GM23338 (cell line): ENCODE measurements around the gene RSRC1. TPM values are rescaled to one million over a fixed set of nuclear protein-coding genes. Genes with fewer than 3 reads are reported as not detected.

Source experiments
- ATAC-seq: fragments of 200-7000 bp; cut with Tn5 transposase; 3 replicates; pipeline ENCODE4 v1.9.1; 2020
- DNase-seq: peaks from one replicate; pipeline ENCODE4 v3.0.0-alpha.2; 2015; ENCODE audit warnings: low spot score
- H2AFZ ChIP-seq: fragments of 200-600 bp; sonication (generic); 2 replicates; pipeline ENCODE4 v1.8.0; 2016; ENCODE audit warnings: antibody characterized with exemption, mild to moderate bottlenecking, moderate library complexity
- H3F3A ChIP-seq: fragments of 200-600 bp; sonication (generic); replicated peaks from 2 replicates; pipeline ENCODE4 v1.8.0; 2017; ENCODE audit warnings: antibody characterized with exemption, mixed run types, low read depth
- H3K27ac ChIP-seq: fragments of 200-600 bp; sonication (generic); 2 replicates; pipeline ENCODE4 v1.6.1; 2016; ENCODE audit warnings: low read depth
- H3K27me3 ChIP-seq: fragments of 200-600 bp; sonication (generic); 2 replicates; pipeline ENCODE4 v1.8.0; 2016; ENCODE audit warnings: mild to moderate bottlenecking, mixed run types, moderate library complexity; ENCODE audit not compliant: insufficient read depth
- H3K36me3 ChIP-seq: fragments of 200-600 bp; sonication (generic); 2 replicates; pipeline ENCODE4 v1.8.0; 2016; ENCODE audit warnings: mild to moderate bottlenecking; ENCODE audit not compliant: insufficient read depth
- H3K4me1 ChIP-seq: fragments of 200-600 bp; sonication (generic); 2 replicates; pipeline ENCODE4 v1.8.0; 2016; ENCODE audit warnings: mild to moderate bottlenecking, moderate library complexity; ENCODE audit not compliant: insufficient read depth
- H3K4me2 ChIP-seq: fragments of 200-600 bp; sonication (generic); 2 replicates; pipeline ENCODE4 v1.7.1; 2017; ENCODE audit warnings: mixed run types
- H3K4me3 ChIP-seq: fragments of 200-600 bp; sonication (generic); 2 replicates; pipeline ENCODE4 v1.6.1; 2016; ENCODE audit warnings: mixed run types
- H3K79me2 ChIP-seq: fragments of 200-600 bp; sonication (generic); replicated peaks from 2 replicates; pipeline ENCODE4 v1.8.0; 2017; ENCODE audit warnings: mild to moderate bottlenecking; ENCODE audit not compliant: insufficient read depth
- H3K9me2 ChIP-seq: fragments of 200-600 bp; sonication (generic); 2 replicates; pipeline ENCODE4 v1.8.0; 2017; ENCODE audit not compliant: insufficient read depth
- H4K20me1 ChIP-seq: fragments of 200-600 bp; sonication (generic); replicated peaks from 2 replicates; pipeline ENCODE4 v1.8.0; 2017; ENCODE audit warnings: mild to moderate bottlenecking; ENCODE audit not compliant: insufficient read depth
- H3K27ac Mint-ChIP-seq: 2 replicates; pipeline ENCODE4 v1.8.0; 2020; ENCODE audit warnings: inconsistent platforms, mild to moderate bottlenecking, moderate library complexity, mixed read lengths
- H3K27me3 Mint-ChIP-seq: 3 replicates; pipeline ENCODE4 v1.8.0; 2022; ENCODE audit warnings: low read depth, mild to moderate bottlenecking, moderate library complexity, mixed read lengths, inconsistent platforms; ENCODE audit not compliant: insufficient read depth, poor library complexity
- H3K36me3 Mint-ChIP-seq: 3 replicates; pipeline ENCODE4 v1.8.0; 2021; ENCODE audit warnings: low read depth, mild to moderate bottlenecking, inconsistent platforms, moderate library complexity, mixed read lengths
- H3K4me1 Mint-ChIP-seq: 3 replicates; pipeline ENCODE4 v1.8.0; 2020; ENCODE audit warnings: mild to moderate bottlenecking, inconsistent platforms, mixed read lengths
- H3K4me3 Mint-ChIP-seq: 3 replicates; pipeline ENCODE4 v1.8.0; 2021; ENCODE audit warnings: moderate library complexity, mild to moderate bottlenecking, inconsistent platforms, mixed read lengths
- H3K9me3 Mint-ChIP-seq: 3 replicates; pipeline ENCODE4 v1.8.0; 2020; ENCODE audit warnings: moderate library complexity, mild to moderate bottlenecking, inconsistent platforms, mixed read lengths
- CREB1 ChIP-seq: fragments of 250-450 bp; sonication (Bioruptor Pico); IDR thresholded peaks from 2 replicates; pipeline ENCODE4 v1.5.0; 2020; ENCODE audit warnings: low read depth, mild to moderate bottlenecking, moderate library complexity
- EZH2phosphoT487 ChIP-seq: fragments of 200-600 bp; sonication (generic); IDR thresholded peaks from one replicate; pipeline ENCODE4 v1.8.1; 2018; ENCODE audit warnings: antibody characterized with exemption; ENCODE audit not compliant: unreplicated experiment
- JUNB ChIP-seq: IDR thresholded peaks from one replicate; pipeline ENCODE4 v1.6.1; 2016; ENCODE audit warnings: antibody characterized with exemption; ENCODE audit not compliant: unreplicated experiment
- NANOG ChIP-seq: IDR thresholded peaks from 2 replicates; pipeline ENCODE4 v1.6.1; 2016; ENCODE audit warnings: antibody characterized with exemption, borderline replicate concordance
- POLR2AphosphoS5 ChIP-seq: IDR thresholded peaks from 2 replicates; pipeline ENCODE4 v1.6.1; 2016; ENCODE audit warnings: antibody characterized with exemption, low read depth
- STAT1 ChIP-seq: IDR thresholded peaks from one replicate; pipeline ENCODE4 v1.6.1; 2016; ENCODE audit warnings: antibody characterized with exemption; ENCODE audit not compliant: unreplicated experiment
- ZNF331 ChIP-seq: fragments of 250-450 bp; sonication (Bioruptor Pico); IDR thresholded peaks from 2 replicates; pipeline ENCODE4 v1.5.0; 2020; ENCODE audit warnings: low read depth, mild to moderate bottlenecking, moderate library complexity
- ZNF462 ChIP-seq: fragments of 250-450 bp; sonication (Bioruptor Pico); IDR thresholded peaks from 2 replicates; pipeline ENCODE4 v1.5.0; 2020; ENCODE audit warnings: mild to moderate bottlenecking, moderate library complexity
- polyA plus RNA-seq: library from polyadenylated mRNA; unstranded; fragments of >200 nt; fragmentation: Nextera tagmentation; extraction: Ambion mirVana; gene quantifications from 2 replicates; pipeline ENCODE4 v1.2.1, GENCODE V29; 2016
- total RNA-seq: library from RNA; depleted of rRNA; stranded (reverse); fragments of >200 nt; shearing (Covaris generic); gene quantifications from 2 replicates; pipeline ENCODE4 v1.2.3, GENCODE V29; 2014
- TF ChIP-seq, protein P1 (sequence below): IDR thresholded peaks from 2 replicates; pipeline ENCODE4 v1.6.1; 2016; ENCODE audit warnings: antibody characterized with exemption

RSRC1 gene
- total and polyA plus RNA-seq, 2 experiments from 2014 or later = 32.5 to 76.8 TPM

GRCh38 chr3:158279609-158280008 lies 169.7 kb downstream of the RSRC1 start (continued):
- TF ChIP-seq ZNF462 (no peak), CREB1 (no peak), EZH2phosphoT487 (no peak), ZNF331 (CRISPR knock-in tag) (no peak), NANOG (no peak), JUNB (no peak), POLR2AphosphoS5 (no peak)
- TF ChIP-seq, protein P1, sequence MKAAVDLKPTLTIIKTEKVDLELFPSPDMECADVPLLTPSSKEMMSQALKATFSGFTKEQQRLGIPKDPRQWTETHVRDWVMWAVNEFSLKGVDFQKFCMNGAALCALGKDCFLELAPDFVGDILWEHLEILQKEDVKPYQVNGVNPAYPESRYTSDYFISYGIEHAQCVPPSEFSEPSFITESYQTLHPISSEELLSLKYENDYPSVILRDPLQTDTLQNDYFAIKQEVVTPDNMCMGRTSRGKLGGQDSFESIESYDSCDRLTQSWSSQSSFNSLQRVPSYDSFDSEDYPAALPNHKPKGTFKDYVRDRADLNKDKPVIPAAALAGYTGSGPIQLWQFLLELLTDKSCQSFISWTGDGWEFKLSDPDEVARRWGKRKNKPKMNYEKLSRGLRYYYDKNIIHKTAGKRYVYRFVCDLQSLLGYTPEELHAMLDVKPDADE = no peak

DNA sequence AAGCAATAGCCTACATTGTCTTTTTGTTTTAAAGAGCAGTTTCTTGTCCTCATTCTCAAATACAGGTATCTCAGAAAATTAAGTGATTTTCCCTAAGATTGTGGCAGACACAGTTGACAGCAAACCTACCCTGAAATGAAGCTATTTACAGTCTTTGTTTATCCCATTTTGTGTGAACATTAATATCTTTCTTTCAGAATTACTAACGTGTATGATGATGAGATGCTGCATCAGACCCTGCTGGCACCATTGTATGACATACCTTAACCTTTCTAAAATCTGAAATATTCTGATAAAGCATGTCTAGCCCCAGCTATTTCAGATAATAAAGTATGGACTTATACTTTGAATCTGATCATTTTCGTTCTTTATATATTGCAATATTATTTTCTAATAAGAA lies 185.9 kb downstream of the RSRC1 start:
- Histone ChIP-seq H3K4me3 (no peak overlapping the region), H3K9me2 (no peaks in the 10 kb centered on the region), H3K4me1 (no peaks in the 10 kb centered on the region), H2AFZ (no peak overlapping the region), H3K79me2 (no peaks in the 10 kb centered on the region), H3K4me2 (no peak overlapping the region), H3F3A (no peaks in the 10 kb centered on the region), H3K27me3 (no peaks in the 10 kb centered on the region), H3K36me3 (no peaks in the 10 kb centered on the region), H3K27ac (no peak overlapping the region), H4K20me1 (no peaks in the 10 kb centered on the region)
- no peak overlapping the region for H3K27ac Mint-ChIP-seq
- ATAC-seq (no peak), DNase-seq (no peak)
- H3K36me3 Mint-ChIP-seq = no peaks in the 10 kb centered on the region
- no peak overlapping the region for H3K4me3 Mint-ChIP-seq
- H3K9me3 Mint-ChIP-seq = no peaks in the 10 kb centered on the region
- H3K27me3 Mint-ChIP-seq = peaks cover 1% of the 10 kb centered on the region
- no peaks in the 10 kb centered on the region for H3K4me1 Mint-ChIP-seq
- TF ChIP-seq ZNF331 (CRISPR knock-in tag) (no peak), JUNB (no peak), EZH2phosphoT487 (no peak), STAT1 (no peak), POLR2AphosphoS5 (no peak)
- TF ChIP-seq, protein P1 = no peak
